Kidney (tissue), 14 donors: ENCODE results near the gene PTTG1. TPM values are rescaled to one million over a fixed set of nuclear protein-coding genes. Genes with fewer than 3 reads are reported as not detected.

Experiments
- DNase-seq, 5 donors: peaks; one replicate each; pipeline ENCODE4 v3.0.0-alpha.2; 2013 to 2020
- FAIRE-seq: peaks from 2 replicates; lab custom pipeline; 2012; peaks lifted over from hg19 to GRCh38; lab: Jason Lieb, UNC
- H3K27ac ChIP-seq, 2 donors: one replicate each; pipeline ENCODE4 v1.7.0; 2013; ENCODE audit warnings: low read depth in 2 of 2, low read length in 2 of 2, inconsistent platforms in 1 of 2
- H3K27me3 ChIP-seq: one replicate; pipeline ENCODE4 v1.7.1; 2013; ENCODE audit warnings: low read length, inconsistent platforms; ENCODE audit not compliant: control insufficient read depth, insufficient read depth
- H3K36me3 ChIP-seq, 3 donors: one replicate each; pipeline versions ENCODE4 v1.7.0 to v1.7.1; 2013; ENCODE audit warnings: low read length in 3 of 3, control low read depth in 1 of 3, inconsistent platforms in 1 of 3; ENCODE audit not compliant: insufficient read depth in 3 of 3, control insufficient read depth in 2 of 3
- H3K4me1 ChIP-seq, 3 donors: one replicate each; pipeline versions ENCODE4 v1.7.0 to v1.7.1; 2013; ENCODE audit warnings: low read length in 3 of 3, inconsistent platforms in 1 of 3, low read depth in 1 of 3; ENCODE audit not compliant: control insufficient read depth in 2 of 3, insufficient read depth in 2 of 3
- H3K4me3 ChIP-seq, 3 donors: one replicate each; pipeline versions ENCODE4 v1.7.0 to v1.8.1; 2013; ENCODE audit warnings: low read length in 3 of 3, control low read depth in 1 of 3, inconsistent platforms in 1 of 3
- H3K9ac ChIP-seq, 3 donors: one replicate each; pipeline versions ENCODE4 v1.7.0 to v1.7.1; 2013; ENCODE audit warnings: low read length in 3 of 3, control low read depth in 1 of 3, inconsistent platforms in 1 of 3
- H3K9me3 ChIP-seq, 3 donors: one replicate each; pipeline versions ENCODE4 v1.7.0 to v1.7.1; 2013; ENCODE audit warnings: low read length in 3 of 3, control low read depth in 1 of 3, inconsistent platforms in 1 of 3; ENCODE audit not compliant: control insufficient read depth in 2 of 3, insufficient read depth in 1 of 3
- intact Hi-C: fragments of 100-400 bp; cut with DNase I; formaldehyde crosslinking; loops from one replicate; pipeline ENCODE4 v1.11.1; 2022
- polyA plus RNA-seq: library from polyadenylated mRNA; stranded (reverse); fragments of 350-450 nt; fragmentation: Illumina TruSeq; extraction: RNeasy Lipid Tissue Mini Kit (QIAGEN cat#74804); gene quantifications from one replicate; pipeline ENCODE4 v1.2.3, GENCODE V29; 2014; ENCODE audit warnings: low read depth, low replicate concordance; ENCODE audit not compliant: insufficient read depth
- total RNA-seq: library from RNA; stranded (reverse); fragmentation: NEBNext Ultra II Directional; extraction: Animal tissue kit (Norgen Biotek cat#: 25700); gene quantifications from one replicate; pipeline ENCODE4 v1.2.1, GENCODE V29; 2021
- TF ChIP-seq, protein P1 (sequence below): IDR thresholded peaks from 3 replicates; pipeline ENCODE4 v1.5.1; 2012; ENCODE audit warnings: mild to moderate bottlenecking, moderate library complexity, borderline replicate concordance; ENCODE audit not compliant: insufficient read depth; ENCODE audit errors: extremely low read depth
- donor health status: control.
- donor health status: control.
- donor health status: control.
- donor health status: control.
- donor health status: control.
- donor health status: DM: yes; HTN: yes; CAD: no.
- donor health status: Normal renal cell carcinoma (clear cell type).

Gene PTTG1
- total and polyA plus RNA-seq, 2 donors from 2014 or later = 2.5 to 4.4 TPM

DNA sequence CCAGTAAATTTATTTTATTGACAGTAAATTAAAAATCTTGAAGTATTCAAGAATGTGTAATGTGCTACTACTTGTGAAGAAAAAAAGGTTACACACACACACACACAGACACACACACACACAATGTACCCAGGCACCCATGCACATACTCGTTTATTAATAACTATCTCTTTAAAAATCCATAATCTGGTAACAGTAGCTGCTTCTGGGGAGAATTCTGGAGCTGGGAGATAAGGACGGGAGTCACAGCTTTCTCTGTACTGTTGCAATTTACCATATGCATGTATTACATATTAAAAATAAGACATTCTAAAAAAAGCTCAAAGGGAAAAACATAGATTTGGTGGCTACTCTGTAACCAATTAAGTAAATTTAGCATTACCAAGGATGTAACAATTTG, 43.3 kb upstream of the PTTG1 start:
- TF ChIP-seq, protein P1, sequence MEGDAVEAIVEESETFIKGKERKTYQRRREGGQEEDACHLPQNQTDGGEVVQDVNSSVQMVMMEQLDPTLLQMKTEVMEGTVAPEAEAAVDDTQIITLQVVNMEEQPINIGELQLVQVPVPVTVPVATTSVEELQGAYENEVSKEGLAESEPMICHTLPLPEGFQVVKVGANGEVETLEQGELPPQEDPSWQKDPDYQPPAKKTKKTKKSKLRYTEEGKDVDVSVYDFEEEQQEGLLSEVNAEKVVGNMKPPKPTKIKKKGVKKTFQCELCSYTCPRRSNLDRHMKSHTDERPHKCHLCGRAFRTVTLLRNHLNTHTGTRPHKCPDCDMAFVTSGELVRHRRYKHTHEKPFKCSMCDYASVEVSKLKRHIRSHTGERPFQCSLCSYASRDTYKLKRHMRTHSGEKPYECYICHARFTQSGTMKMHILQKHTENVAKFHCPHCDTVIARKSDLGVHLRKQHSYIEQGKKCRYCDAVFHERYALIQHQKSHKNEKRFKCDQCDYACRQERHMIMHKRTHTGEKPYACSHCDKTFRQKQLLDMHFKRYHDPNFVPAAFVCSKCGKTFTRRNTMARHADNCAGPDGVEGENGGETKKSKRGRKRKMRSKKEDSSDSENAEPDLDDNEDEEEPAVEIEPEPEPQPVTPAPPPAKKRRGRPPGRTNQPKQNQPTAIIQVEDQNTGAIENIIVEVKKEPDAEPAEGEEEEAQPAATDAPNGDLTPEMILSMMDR = no peak
- H3K27me3 ChIP-seq = no peaks in the 10 kb centered on the region
- no peaks in the 10 kb centered on the region for H3K36me3 ChIP-seq
- DNase-seq = no peak
- H3K27ac ChIP-seq = no peak overlapping the region
- no peaks in the 10 kb centered on the region for H3K9me3 ChIP-seq
- intact Hi-C loops = no loop called here
- FAIRE-seq = no peak
- no peaks in the 10 kb centered on the region for H3K4me1 ChIP-seq
- no peak overlapping the region for H3K4me3 ChIP-seq
- H3K9ac ChIP-seq = no peak overlapping the region

DNA sequence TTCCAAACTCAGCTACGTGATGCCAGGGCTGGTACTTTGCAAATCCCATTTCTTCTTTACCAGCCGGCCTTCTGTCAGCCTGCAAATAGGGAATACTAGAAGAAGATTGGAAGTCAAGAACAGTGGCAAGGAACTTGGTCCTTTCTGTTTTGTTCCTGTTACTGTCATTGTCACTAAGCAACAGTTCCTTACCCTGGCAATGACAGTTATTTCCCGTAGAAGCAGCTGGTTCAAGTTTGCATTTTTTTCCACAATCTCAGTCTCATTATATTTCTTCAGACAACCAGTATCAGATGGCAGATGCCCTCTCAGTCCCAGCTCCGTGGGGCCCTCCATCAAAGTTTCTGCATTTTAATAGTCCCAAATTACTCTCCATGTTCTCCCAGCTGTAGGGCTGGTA, 42.1 kb upstream of the PTTG1 start:
- FAIRE-seq = no peak
- peak in 1 of 5 donors; percentile 28 for DNase-seq
- intact Hi-C loops = no loop called here

DNA sequence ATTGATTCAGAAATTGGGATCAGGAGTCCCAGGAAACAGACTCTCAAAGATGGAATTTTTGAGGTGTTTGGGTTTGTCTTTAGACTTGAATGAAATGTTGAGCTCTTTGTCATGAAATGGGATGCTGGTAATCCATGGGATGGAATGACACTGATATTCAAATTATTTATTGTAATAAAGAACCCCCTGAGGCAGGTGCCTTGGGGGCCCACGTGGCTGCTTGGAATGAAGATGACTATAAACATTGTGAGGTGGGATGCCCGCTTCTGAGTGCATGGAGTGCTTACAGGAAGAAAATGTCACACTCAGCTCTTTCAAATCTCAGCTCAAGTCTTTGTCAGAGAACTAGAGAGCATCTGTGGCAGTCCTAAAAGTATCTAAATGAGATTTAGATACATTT, 41.6 kb upstream of the PTTG1 start:
- H3K36me3 ChIP-seq = no peaks in the 10 kb centered on the region
- H3K4me1 ChIP-seq = no peaks in the 10 kb centered on the region
- no peaks in the 10 kb centered on the region for H3K9me3 ChIP-seq
- TF ChIP-seq, protein P1 = no peak
- FAIRE-seq (no peak), DNase-seq (no peak)
- no peaks in the 10 kb centered on the region for H3K27me3 ChIP-seq
- no peak overlapping the region for H3K4me3 ChIP-seq
- intact Hi-C loops = no loop called here
- no peak overlapping the region for H3K27ac ChIP-seq
- H3K9ac ChIP-seq = no peak overlapping the region

More for the DNA sequence above, 42.1 kb upstream of the PTTG1 start:
- Histone ChIP-seq H3K4me3 (no peak overlapping the region), H3K4me1 (no peaks in the 10 kb centered on the region), H3K27ac (no peak overlapping the region), H3K9ac (no peak overlapping the region), H3K9me3 (no peaks in the 10 kb centered on the region), H3K27me3 (no peaks in the 10 kb centered on the region), H3K36me3 (no peaks in the 10 kb centered on the region)
- TF ChIP-seq, protein P1 = no peak

GRCh38 chr5:160382346-160382745, 39.3 kb upstream of the PTTG1 start:
- FAIRE-seq (no peak), DNase-seq (no peak)
- Histone ChIP-seq H3K27ac (no peak overlapping the region), H3K4me3 (no peak overlapping the region), H3K27me3 (no peaks in the 10 kb centered on the region), H3K9me3 (peaks cover 0 to under 1% (median 0%) of the 10 kb centered on the region in 3 donors), H3K4me1 (no peaks in the 10 kb centered on the region), H3K9ac (no peak overlapping the region), H3K36me3 (no peaks in the 10 kb centered on the region)
- intact Hi-C loops = no loop called here
- TF ChIP-seq, protein P1 = no peak
